HG02642 (cell line): ENCODE results near the gene GABRD.

Experiments used
- ATAC-seq: cut with Tn5 transposase; IDR thresholded peaks from one replicate; pipeline ENCODE4 v1.9.1; 2021; ENCODE audit warnings: mild to moderate bottlenecking; ENCODE audit not compliant: unreplicated experiment, poor library complexity

The GABRD gene

DNA sequence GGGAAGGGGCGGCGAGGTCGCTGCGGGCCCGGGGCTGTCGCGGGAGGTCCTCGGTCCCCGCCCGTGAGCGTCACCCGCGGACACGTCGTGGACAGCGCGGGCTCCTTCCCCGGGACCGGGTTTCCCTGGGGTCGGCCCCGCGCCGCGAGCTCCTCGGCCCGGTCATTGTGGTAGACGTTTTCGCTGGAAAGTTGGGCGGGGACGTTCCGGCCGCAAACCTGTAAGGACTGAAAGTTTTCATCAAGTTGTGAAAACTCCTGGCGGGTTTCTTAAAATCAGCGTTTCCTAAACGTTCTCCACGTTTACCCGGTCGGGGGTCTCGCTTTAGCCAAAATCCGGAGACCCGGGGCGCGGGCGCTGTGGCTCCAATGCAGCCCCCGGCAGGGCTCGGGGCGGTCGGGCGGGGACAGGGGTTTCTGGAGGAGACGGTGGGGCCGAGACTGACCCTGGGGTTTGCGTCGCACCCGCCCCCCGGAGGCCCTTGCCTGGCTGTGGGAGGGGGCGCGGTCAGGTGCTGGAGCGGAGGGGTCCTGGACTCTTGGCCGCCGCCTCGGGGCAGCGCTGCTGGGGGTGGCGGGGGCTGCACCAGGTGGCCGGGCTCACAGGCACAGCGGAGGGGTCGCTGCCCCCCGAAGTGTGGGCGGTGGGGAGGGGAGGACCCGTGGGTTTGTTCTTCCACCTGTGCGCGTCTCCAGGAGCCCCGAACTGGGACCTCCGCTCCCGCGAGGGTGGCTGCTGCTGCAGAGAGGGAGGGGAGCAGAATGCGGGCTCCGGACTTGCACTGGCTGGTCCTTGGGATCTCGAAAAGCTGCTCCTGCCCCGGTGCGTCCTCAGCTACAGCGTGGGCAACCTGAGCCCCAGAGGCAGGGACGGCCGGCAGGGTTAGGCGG is 31.9 kb downstream of the GABRD start:
- no peak for ATAC-seq

DNA sequence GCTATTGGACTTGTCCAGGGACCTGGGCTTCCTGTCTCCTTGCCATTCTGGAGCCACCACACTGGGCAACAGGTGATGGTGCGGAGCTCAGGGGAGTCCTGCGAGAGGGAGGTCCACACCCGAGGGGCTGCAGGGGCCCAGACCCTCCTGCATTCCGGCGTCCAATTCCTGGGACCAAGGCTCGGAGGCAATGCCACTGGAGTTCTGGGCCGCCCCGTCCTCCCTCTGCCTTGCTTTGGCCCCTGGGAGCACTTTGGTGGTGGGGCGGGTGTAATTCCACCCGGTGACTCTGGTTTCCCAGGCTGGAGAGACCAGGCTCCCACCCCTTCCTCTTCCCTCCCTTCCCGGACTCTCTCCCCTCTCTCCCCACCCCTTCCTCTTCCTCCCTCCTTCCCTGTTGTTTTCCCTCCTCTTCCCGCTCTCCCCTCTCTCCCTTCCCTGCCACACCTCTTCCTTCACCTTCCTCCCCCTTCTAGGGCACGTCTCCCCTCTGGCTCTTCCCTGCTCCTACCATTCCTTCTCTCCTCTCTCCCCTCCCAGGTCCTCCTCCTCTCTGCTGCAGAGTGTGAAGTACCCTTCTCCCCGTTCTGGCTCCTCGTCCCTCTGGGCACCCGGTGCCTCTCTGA is 33.0 kb downstream of the GABRD start:
- no peak for ATAC-seq

DNA sequence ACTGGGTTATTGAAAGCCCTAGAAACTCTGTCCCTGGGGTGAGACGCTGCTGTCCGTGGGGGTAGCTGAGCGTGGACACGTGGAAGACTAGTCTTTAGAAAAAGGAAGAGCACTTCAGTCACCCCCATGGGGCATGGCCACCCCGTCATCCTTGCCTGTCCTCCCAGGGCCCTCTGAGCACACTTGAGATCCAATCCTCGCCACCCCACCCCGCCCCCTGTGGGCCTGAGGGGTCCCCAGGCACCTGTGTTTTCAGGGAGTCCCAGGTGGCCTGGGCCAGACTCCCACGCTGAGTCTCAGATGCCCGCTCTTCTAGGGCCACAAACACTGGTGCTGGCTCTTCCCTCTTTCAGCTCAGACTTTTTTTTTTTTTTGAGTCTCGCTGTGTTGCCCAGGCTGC is 33.6 kb downstream of the GABRD start:
- ATAC-seq = no peak

DNA sequence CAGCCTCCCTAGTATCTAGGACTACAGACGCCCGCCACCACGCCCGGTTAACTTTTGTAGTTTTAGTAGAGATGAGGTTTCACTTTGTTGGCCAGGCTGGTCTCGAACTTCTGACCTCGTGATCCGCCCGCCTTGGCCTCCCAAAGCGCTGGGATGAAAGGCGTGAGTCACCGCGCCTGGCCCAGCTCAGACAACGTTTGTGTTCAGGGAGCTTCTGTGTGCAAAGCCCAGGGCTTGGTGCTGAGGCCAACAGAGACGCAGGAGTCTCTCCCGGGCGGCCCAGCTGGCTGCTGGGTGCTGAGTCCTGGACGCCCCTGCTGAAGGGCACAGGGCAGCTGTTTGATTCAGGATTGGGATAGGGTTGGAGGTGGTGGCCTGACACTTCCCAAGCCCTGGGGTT is 34.1 kb downstream of the GABRD start:
- ATAC-seq = no peak

DNA sequence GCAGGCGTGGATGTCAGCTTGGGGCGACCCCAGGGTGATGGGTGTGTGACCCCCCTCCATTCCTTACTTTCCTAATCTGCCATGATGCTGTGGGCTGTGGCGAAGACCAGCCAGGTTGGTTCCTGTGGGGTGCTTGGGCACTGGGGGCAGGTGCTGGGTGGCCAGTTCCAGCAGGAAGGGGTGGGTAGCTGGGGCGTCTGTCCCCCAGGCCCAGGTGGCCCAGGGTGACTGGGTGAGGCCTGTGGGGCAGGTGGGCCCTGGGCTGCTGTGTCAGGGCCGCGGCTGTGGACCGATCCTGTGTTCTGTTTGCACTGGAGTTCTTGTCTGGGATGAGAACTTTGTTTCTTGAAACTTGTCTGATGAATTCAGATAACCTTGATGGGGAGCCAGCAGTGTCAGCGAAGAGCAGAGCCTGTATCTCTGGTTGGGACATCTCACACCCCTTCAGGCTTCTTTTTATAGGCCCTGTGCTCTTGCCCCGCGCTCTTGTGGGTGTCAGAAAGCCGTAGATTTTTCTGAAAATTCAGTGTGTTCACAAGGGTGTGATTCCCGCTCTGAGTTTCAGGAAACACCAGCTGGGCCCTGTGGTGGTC is 34.7 kb downstream of the GABRD start:
- no peak for ATAC-seq

DNA sequence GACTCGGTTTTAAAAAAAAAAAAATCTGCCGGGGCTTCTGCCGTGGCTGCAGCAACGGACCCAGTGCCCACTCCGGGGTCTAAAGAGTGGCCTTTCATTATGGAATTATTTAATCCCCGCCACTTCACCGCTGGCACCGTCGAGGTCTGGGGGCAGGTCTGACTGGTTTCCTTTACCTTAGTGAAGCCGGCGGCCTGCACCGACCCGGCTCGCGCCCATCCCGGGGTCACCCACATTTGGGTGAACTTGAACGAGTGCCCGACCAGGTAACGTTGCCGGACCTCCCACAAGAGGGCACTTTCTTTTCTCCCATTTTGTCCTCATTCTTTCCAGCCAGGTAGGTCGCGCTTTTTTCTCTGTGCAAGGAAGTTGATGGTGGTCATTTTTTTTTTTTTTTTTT is 35.4 kb downstream of the GABRD start:
- ATAC-seq = no peak

DNA sequence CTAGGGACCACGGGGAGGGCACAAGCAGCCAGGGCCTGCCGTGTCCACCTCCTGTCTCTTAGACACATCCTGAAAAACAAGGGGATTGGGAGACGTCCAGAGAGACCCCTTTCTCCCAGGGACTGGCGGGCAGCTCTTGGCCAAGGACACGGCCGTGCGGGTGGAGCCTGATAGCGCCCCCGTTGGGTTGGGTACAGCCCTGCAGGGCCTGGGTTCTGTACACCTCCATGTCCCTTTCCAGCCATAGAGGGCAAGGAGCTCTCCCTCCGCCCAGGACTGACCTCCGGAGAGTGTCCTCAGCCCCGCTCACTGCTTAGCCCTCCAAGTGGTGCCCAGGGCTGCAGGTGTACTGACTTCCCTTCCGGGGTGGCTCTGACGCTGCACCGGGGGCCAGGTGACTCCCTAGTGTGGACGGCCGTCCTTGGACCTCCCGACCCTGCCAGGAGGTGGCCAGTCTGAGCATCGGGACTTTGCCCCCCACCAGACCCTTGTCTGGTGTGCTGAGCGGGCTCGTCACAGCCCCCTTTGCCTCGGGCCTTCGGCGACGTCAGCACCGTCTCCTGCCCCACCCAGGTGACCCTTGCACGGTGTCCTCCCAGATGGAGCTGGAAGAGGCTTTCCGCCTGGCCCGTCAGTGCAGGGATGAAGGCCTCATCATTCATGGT is 36.9 kb downstream of the GABRD start:
- no peak for ATAC-seq

DNA sequence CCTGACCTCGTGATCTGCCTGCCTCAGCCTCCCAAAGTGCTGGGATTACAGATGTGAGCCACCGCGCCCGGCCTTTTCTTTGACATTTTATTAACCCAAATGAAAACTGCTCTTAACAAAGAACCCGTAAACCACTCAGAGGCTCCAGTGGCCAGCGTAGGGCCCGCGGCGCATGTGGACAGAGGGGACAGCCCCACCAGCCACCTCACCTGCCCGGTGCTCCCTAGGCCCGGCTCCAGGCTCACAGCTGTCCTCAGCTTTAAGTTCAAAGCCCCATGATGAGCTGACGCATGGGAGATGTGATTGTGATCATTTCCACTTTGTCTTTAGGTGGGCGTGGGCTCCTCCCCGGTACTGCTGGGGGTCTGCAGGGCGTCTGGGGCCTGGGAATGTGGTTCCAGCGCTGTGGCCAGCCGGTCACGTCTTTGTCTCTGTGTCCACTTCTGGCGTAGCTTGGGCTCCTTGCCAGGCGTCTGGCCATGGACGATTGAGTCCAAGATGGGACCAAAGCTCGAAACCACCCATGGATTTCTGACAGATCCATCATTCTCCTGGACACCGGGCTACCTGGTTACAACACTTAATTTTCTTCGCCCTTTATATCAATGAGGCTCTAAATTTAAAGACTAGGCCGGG is 37.9 kb downstream of the GABRD start:
- no peak for ATAC-seq

DNA sequence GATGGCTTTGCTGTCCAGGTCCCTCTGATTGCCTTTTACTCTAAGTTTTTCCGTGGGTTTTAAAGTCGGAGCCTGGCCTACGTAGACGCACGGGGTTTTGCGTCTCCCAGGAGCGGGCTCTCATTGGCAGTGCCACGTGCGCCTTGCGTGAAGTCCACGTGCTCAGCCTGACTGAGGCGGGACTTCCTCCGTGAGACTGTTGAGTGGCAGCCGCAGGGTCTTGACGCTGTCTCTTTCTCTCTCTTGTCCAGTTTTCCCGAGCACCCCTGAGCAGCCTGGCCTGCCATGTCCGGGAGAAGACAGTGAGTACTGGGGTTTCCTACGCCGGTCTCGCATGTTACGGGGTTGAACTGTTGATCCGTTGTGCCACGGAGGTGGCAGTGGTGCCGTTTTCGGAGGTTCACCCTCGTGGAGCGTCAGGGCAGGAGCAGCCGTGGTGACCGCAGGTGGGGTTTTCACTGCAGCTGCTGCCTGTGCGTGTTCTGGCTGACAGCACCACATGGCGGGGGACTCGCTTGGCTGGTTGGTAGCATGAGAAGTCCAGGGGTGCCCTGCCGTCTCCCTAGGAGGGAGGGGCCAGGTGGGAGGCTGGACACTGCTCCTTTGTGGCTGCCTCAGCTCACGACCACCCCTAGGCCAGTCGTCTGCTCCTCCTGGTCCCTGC is 40.3 kb downstream of the GABRD start:
- no peak for ATAC-seq

DNA sequence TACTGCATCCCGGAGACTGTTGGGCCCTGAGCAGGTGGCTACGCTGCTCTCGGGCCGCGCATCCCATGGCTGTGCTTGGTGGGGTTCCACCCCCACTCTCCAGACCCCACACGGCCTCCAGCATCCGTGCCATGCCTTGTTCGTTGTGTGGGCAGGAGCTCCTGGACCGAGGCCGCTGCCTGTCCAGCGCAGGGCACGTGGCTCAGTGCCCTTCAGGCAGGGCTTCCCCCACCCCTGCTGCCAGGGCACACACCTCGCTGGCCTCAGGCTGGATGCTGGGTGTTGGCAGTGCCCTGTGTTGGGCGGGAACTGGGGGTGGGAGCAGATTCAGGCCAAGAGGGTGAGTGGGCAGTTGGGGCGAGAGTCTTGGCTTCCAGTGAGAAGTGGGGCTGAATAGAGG is 40.9 kb downstream of the GABRD start:
- ATAC-seq = no peak

DNA sequence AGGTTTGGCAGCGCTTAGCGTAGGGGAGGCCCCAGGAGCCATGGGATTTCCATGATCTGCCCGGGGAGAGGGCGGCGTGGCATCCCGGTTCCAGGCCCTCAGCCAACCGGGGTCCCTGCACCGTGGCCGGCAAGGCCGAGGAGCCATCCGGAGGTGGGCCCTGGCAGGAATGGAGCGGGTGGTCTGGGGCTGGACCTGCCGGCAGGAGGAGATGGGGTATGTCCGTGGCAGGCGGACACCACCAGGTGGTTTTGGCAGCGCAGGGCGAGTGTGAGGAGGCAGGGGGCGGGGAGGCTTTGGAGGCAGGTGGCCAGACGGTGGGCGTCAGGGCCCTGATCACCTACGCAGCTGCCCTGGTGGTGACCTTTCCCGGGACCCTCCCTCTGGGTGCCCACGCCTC is 41.4 kb downstream of the GABRD start:
- no peak for ATAC-seq

DNA sequence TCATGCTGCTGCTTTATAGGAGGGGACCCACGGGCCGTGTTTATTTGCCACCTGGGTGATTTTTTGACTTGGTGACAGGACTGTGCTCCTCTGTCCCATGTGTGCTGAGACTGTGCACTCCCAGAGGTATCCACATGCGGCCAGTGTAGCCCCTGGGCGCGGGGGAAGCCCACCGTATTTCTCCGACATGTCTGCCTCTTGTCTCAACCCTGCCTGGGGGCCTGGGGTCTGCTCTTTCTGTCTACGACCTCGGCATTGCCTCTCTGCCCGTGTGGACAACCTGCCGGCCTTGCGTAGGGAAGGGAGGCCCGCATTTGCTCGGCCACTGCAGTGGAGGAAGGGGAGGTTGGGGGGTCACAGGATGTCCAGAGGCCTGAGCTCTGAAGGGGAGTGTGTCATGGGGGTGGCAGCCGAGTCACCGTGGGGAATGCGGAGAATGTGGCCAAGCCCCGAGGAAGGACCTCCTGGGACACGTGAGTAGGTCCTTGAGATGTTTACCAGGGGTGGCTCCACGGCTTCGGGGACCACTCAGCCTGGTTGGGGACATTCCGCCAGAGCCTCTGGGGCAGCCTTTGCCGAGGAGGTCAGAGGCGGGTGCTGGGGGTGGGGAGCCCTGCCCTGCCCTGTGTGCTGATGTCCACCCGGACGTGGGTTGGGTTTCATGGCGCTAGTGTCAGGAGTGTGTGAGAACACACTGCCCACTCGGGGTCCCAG is 42.1 kb downstream of the GABRD start:
- ATAC-seq = no peak

DNA sequence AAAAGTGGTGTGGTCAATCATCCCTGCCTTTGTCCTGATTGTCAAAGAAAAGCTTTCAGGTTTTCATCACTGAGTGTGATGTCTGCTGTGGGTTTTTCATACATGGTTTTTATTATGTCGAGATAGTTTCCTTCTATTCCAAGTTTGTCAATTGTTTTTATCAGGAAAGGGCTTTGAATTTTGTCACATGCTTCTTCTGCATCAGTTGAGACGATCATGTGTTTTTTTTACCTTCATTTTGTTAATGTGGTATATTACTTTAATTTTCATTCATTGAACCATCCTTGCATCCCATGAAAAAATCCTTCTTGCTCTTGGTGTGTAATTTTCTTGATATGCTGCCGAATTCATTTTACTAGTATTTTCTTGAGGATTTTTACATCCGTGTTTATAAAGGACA is 46.6 kb downstream of the GABRD start:
- no peak for ATAC-seq

DNA sequence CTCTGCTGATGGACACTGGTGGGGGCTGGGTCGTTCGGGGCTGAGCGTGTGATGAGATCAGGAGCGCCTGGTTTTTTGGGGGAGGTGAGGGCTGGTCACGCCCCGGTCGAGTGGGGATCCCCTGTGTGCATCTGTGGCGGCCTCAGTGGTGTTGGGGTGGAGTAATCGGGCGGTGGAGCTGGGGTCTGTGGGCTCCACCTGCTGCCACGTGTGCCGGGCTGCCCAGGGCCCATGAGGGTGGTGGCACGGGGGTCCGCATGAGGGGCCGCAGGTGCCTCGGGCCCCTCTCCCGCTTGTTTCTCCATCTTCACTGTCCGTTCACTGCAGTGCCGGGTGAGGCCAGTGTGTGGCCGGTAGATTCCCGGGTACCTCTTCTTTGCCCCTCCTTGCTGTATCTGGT is 48.2 kb downstream of the GABRD start:
- ATAC-seq = no peak

DNA sequence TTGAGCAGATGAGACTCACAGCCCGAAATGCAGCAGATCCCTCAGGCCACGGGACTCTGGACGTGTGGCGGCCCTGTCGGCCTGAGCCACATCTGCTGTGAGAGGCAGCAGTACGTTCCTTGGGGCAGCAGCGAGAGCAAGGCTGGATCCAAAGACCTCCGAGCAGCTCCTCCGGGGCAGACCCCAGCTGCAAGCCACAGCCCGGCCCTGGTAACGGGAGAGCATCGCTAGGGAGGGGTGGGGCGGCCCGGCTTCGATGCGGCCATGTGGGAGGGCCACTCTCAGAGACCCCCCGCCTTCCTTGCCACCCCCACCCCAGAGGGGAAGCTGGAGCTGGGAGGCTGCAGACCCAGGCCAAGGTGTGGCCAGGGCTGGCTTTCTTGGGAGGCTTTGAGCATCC is 48.8 kb downstream of the GABRD start:
- no peak for ATAC-seq

DNA sequence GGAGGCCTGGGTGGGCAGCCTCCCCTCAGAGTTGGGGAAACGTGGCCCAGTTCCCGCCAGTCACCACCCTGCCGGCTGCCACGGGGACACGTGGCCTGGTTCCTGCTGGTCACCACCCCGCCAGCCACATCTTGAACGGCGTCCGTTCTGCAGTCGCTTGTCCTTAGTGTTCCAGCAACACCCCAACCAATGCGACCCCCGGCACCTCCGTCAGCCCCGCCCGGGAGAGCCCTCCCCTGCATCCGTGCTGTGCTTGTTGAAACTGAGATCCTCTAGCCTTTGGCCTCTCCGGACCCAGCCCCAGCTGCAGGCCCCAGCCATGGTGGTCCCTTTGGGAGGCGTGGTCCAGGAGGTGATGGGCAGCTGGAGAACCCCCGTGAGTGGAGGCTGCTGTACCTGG is 49.8 kb downstream of the GABRD start:
- ATAC-seq = no peak

DNA sequence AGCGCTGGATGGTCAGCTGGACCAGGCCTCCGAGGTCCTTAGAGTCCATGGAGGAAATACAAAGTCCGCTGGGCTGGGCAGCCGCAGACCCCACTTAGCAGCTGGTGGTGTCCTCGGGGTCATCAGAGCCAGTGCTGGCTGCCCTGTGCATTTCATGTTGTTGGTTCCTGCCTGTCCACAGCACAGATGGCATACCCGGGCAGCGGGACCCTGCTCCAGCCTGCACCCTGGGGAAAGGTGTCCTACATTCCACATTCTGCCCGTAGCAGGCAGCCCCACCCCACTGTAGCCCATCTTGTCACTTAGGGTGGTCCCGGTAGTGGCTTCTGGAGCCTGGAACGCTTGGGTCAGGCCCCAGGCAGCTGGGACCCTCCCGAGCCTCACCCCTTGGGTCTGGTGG is 50.9 kb downstream of the GABRD start:
- no peak for ATAC-seq

DNA sequence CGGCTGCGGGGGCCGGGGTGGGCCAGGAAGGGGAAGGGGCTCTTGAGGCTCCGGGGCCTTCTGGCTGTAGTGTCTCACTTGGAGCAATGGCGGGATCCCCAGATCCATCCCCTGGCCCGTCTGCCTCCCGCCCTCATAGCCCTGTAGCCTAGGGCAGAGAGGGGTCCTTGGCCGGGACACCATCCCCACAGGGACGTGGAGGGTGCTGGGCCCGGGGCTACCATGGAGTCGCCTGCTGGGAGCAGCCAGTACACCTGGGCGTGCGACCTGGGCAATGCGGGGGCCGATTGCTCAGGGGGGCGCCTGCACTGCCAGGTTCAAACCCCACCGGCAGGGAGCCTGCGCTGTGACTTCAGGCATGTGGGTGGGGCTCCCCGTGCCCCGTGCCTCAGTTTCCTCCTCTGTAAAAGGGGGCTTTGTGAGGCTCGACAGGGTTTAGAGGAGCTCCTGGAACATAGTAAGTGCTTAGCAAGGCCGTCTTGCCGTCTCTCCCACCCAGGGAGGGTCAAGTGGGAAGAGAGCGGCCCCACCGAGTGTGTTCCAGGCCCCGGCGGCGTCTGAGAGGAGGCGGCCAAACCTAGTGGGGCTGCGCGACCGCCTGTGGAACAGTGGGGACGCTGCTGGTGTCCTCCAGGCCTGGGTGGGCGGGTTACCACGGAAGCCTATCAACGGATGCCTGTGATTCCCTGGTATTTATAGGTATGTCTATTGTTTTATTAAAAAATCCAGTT is 51.8 kb downstream of the GABRD start:
- ATAC-seq = no peak
